Activated CD8-positive, alpha-beta memory T cell treated with anti-CD3 and anti-CD28 coated beads for 4 hours (primary cell): ENCODE results near the gene SIRT5.

Source experiments
- DNase-seq, 2 donors: peaks; one replicate each; pipeline ENCODE4 v3.0.0-alpha.2; 2020; ENCODE audit warnings: low read depth in 2 of 2

Gene SIRT5

GRCh38 chr6:13635948-13636658, 61.7 kb downstream of the SIRT5 start:
- no peak for DNase-seq

- DNase-seq, result no peak
These were observed 63.6 kb downstream of the SIRT5 start for GRCh38 chr6:13638014-13638413.

- no peak for DNase-seq
These were observed 64.2 kb downstream of the SIRT5 start for GRCh38 chr6:13638626-13639025.

GRCh38 chr6:13641315-13641714, 66.9 kb downstream of the SIRT5 start:
- no peak for DNase-seq

- DNase-seq, result no peak
These were observed 68.7 kb downstream of the SIRT5 start for GRCh38 chr6:13643125-13643524.

GRCh38 chr6:13648850-13649249, 74.4 kb downstream of the SIRT5 start:
- no peak for DNase-seq

- no peak for DNase-seq
These were observed 75.0 kb downstream of the SIRT5 start for GRCh38 chr6:13649393-13649792.

GRCh38 chr6:13653296-13653695, 78.9 kb downstream of the SIRT5 start:
- no peak for DNase-seq

- no peak for DNase-seq
These were observed 80.1 kb downstream of the SIRT5 start for GRCh38 chr6:13654496-13654895.

GRCh38 chr6:13655700-13656099, 81.3 kb downstream of the SIRT5 start:
- no peak for DNase-seq

GRCh38 chr6:13660273-13660672, 85.9 kb downstream of the SIRT5 start:
- DNase-seq, result no peak

GRCh38 chr6:13660893-13661292, 86.5 kb downstream of the SIRT5 start:
- DNase-seq, result no peak

GRCh38 chr6:13661647-13662046, 87.2 kb downstream of the SIRT5 start:
- no peak for DNase-seq

GRCh38 chr6:13662651-13663334, 88.4 kb downstream of the SIRT5 start:
- no peak for DNase-seq

GRCh38 chr6:13663986-13664385, 89.6 kb downstream of the SIRT5 start:
- DNase-seq, result no peak
